ENCODE data around the gene OR51S1. TPM values are rescaled to one million over a fixed set of nuclear protein-coding genes. Genes with fewer than 3 reads are reported as not detected.
A peak's percentile ranks its signal among the peaks of the same experiment; 100 is the strongest.

OR51S1 gene, protein sequence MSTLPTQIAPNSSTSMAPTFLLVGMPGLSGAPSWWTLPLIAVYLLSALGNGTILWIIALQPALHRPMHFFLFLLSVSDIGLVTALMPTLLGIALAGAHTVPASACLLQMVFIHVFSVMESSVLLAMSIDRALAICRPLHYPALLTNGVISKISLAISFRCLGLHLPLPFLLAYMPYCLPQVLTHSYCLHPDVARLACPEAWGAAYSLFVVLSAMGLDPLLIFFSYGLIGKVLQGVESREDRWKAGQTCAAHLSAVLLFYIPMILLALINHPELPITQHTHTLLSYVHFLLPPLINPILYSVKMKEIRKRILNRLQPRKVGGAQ
- total RNA-seq = not detected in 2 replicates

- no peak within 1 kb of the TSS for H3K4me3 ChIP-seq (ENCODE audit: low read depth, low read length)
- no peak for TF ChIP-seq CTCF (conservative IDR thresholded peaks at IDR 0.05; ENCODE audit: low read depth, low read length)
- no peak for DNase-seq (ENCODE audit: low read depth)
Observed at GRCh38 chr11:4848908-4849532, at the start of gene OR51S1. Gene OR51S1 (minus strand): TSS chr11:4849208. CDS start chr11:4849208, 0 bp downstream.

GRCh38 chr11:4891996-4892640 is 43.1 kb upstream of the OR51S1 start:
- no peak overlapping the region for H3K4me3 ChIP-seq (ENCODE audit: low read depth, low read length)
- DNase-seq (ENCODE audit: low read depth) = peak; percentile 57
- peak; percentile 28 for TF ChIP-seq CTCF (conservative IDR thresholded peaks at IDR 0.05; ENCODE audit: low read depth, low read length)

- no peak for DNase-seq (ENCODE audit: low read depth)
- TF ChIP-seq CTCF (conservative IDR thresholded peaks at IDR 0.05; ENCODE audit: low read depth, low read length) = no peak
- no peak overlapping the region for H3K4me3 ChIP-seq (ENCODE audit: low read depth, low read length)
Observed at GRCh38 chr11:4890279-4890678, 41.3 kb upstream of the OR51S1 start.

GRCh38 chr11:4887591-4887990 is 38.6 kb upstream of the OR51S1 start:
- TF ChIP-seq CTCF (conservative IDR thresholded peaks at IDR 0.05; ENCODE audit: low read depth, low read length) = no peak
- no peak overlapping the region for H3K4me3 ChIP-seq (ENCODE audit: low read depth, low read length)
- DNase-seq (ENCODE audit: low read depth) = no peak

GRCh38 chr11:4886186-4886585 is 37.2 kb upstream of the OR51S1 start:
- no peak for DNase-seq (ENCODE audit: low read depth)
- H3K4me3 ChIP-seq (ENCODE audit: low read depth, low read length) = no peak overlapping the region
- no peak for TF ChIP-seq CTCF (conservative IDR thresholded peaks at IDR 0.05; ENCODE audit: low read depth, low read length)

DNA sequence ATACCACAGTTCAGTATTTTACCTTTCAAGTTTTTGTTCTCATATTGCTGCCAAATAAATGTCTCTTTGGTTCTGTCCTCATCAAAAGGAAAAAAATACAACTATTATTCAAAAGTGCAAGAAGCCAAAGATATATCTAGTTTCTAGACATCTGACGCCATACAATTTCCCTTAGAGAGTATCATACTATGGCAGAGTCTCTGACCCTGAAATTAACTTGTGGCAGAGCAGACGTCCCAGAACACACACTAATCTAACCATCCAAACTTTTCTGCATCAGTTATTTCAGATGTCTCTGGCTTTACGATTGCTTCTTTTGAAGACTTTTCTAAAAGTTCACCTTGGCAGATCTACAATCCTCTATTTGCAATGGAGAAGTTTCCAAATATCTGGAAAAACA is 35.4 kb upstream of the OR51S1 start:
- no peak for TF ChIP-seq CTCF (conservative IDR thresholded peaks at IDR 0.05; ENCODE audit: low read depth, low read length)
- no peak for DNase-seq (ENCODE audit: low read depth)
- no peak overlapping the region for H3K4me3 ChIP-seq (ENCODE audit: low read depth, low read length)

Measured in epithelial cell of proximal tubule (primary cell).